ENCODE results near the gene ADAM33.

The ADAM33 gene

GRCh38 chr20:3681931-3682781, at the start of gene ADAM33:
ADAM33 (minus strand) TSS chr20:3682010; CDS start chr20:3682004, 6 bp downstream.
- DNase-seq (ENCODE audit: low read depth in 2 of 2), result no peak

GRCh38 chr20:3730803-3731672, 49.2 kb upstream of the ADAM33 start:
- no peak for DNase-seq (ENCODE audit: low read depth in 2 of 2)

GRCh38 chr20:3729811-3730540, 48.2 kb upstream of the ADAM33 start:
- DNase-seq (ENCODE audit: low read depth in 2 of 2), result no peak

GRCh38 chr20:3729378-3729777, 47.6 kb upstream of the ADAM33 start:
- no peak for DNase-seq (ENCODE audit: low read depth in 2 of 2)

GRCh38 chr20:3728876-3729275, 47.1 kb upstream of the ADAM33 start:
- DNase-seq (ENCODE audit: low read depth in 2 of 2), result no peak

GRCh38 chr20:3728354-3728753, 46.5 kb upstream of the ADAM33 start:
- DNase-seq (ENCODE audit: low read depth in 2 of 2), result no peak

GRCh38 chr20:3727401-3728021, 45.7 kb upstream of the ADAM33 start:
- no peak for DNase-seq (ENCODE audit: low read depth in 2 of 2)

GRCh38 chr20:3724356-3724755, 42.5 kb upstream of the ADAM33 start:
- DNase-seq (ENCODE audit: low read depth in 2 of 2), result no peak

- DNase-seq (ENCODE audit: low read depth in 2 of 2), result no peak
These were observed 41.5 kb upstream of the ADAM33 start for GRCh38 chr20:3723284-3723683.

- DNase-seq (ENCODE audit: low read depth in 2 of 2), result no peak
These were observed 40.1 kb upstream of the ADAM33 start for GRCh38 chr20:3721912-3722311.

GRCh38 chr20:3720626-3721025, 38.8 kb upstream of the ADAM33 start:
- DNase-seq (ENCODE audit: low read depth in 2 of 2), result no peak

- no peak for DNase-seq (ENCODE audit: low read depth in 2 of 2)
These were observed 38.3 kb upstream of the ADAM33 start for GRCh38 chr20:3720068-3720467.

GRCh38 chr20:3719046-3719445, 37.2 kb upstream of the ADAM33 start:
- DNase-seq (ENCODE audit: low read depth in 2 of 2), result no peak

GRCh38 chr20:3716195-3716834, 34.5 kb upstream of the ADAM33 start:
- DNase-seq (ENCODE audit: low read depth in 2 of 2), result peak; percentile 9 to 10

- no peak for DNase-seq (ENCODE audit: low read depth in 2 of 2)
These were observed 32.3 kb upstream of the ADAM33 start for GRCh38 chr20:3714092-3714491.

GRCh38 chr20:3712279-3712873, 30.6 kb upstream of the ADAM33 start, which contains the start of gene SIGLEC1:
SIGLEC1 (minus strand) TSS chr20:3712600; CDS start chr20:3707128, 5,472 bp downstream.
- DNase-seq (ENCODE audit: low read depth in 2 of 2), result no peak

GRCh38 chr20:3711484-3711941, 29.7 kb upstream of the ADAM33 start:
- no peak for DNase-seq (ENCODE audit: low read depth in 2 of 2)

- DNase-seq (ENCODE audit: low read depth in 2 of 2), result peak; percentile 52
These were observed 29.1 kb upstream of the ADAM33 start for GRCh38 chr20:3710703-3711483.

GRCh38 chr20:3710011-3710466, 28.2 kb upstream of the ADAM33 start:
- no peak for DNase-seq (ENCODE audit: low read depth in 2 of 2)

GRCh38 chr20:3707508-3707899, 25.7 kb upstream of the ADAM33 start:
- no peak for DNase-seq (ENCODE audit: low read depth in 2 of 2)
